DOHH2 (cell line): Measurements from ENCODE around the gene SVOPL.

ENCODE experiments used
- H3F3A ChIP-seq: fragments of 200-600 bp; sonication (generic), shearing (Covaris generic); 2 replicates; pipeline ENCODE4 v1.6.0; 2016; ENCODE audit warnings: antibody characterized with exemption, mild to moderate bottlenecking; ENCODE audit not compliant: control insufficient read depth, insufficient read depth
- H3K27ac ChIP-seq: fragments of 200-600 bp; sonication (generic); 2 replicates; pipeline ENCODE4 v1.5.1; 2014; ENCODE audit warnings: low read depth, mild to moderate bottlenecking, low read length, moderate library complexity
- H3K27me3 ChIP-seq: fragments of 200-600 bp; sonication (generic); 2 replicates; pipeline ENCODE4 v1.6.1; 2014; ENCODE audit warnings: mild to moderate bottlenecking, low read length, mixed read lengths; ENCODE audit not compliant: control insufficient read depth
- H3K36me3 ChIP-seq: fragments of 200-600 bp; sonication (generic); 2 replicates; pipeline ENCODE4 v1.6.1; 2014; ENCODE audit warnings: mild to moderate bottlenecking, low read length, moderate library complexity, mixed read lengths; ENCODE audit not compliant: control insufficient read depth
- H3K4me1 ChIP-seq: fragments of 200-600 bp; sonication (generic); 2 replicates; pipeline ENCODE4 v1.6.1; 2014; ENCODE audit warnings: mild to moderate bottlenecking, low read length, mixed read lengths; ENCODE audit not compliant: control insufficient read depth
- H3K4me2 ChIP-seq: fragments of 200-600 bp; sonication (generic); 2 replicates; pipeline ENCODE4 v1.6.0; 2014; ENCODE audit warnings: mild to moderate bottlenecking, low read length, moderate library complexity
- H3K4me3 ChIP-seq: fragments of 200-600 bp; sonication (generic); 2 replicates; pipeline ENCODE4 v1.5.1; 2014; ENCODE audit warnings: mild to moderate bottlenecking, low read length, mixed read lengths
- H3K79me2 ChIP-seq: fragments of 200-600 bp; sonication (generic); 2 replicates; pipeline ENCODE4 v1.6.1; 2014; ENCODE audit warnings: mild to moderate bottlenecking, low read length, mixed read lengths; ENCODE audit not compliant: control insufficient read depth
- H3K9me2 ChIP-seq: fragments of 200-600 bp; sonication (generic); replicated peaks from 2 replicates; pipeline ENCODE4 v1.6.1; 2014; ENCODE audit warnings: mild to moderate bottlenecking, low read length, mixed read lengths; ENCODE audit not compliant: control insufficient read depth
- H3K9me3 ChIP-seq: fragments of 200-600 bp; sonication (generic); 2 replicates; pipeline ENCODE4 v1.6.1; 2014; ENCODE audit warnings: antibody characterized with exemption, low read length, mixed read lengths; ENCODE audit not compliant: control insufficient read depth, insufficient read depth
- H4K20me1 ChIP-seq: fragments of 200-600 bp; sonication (generic); 2 replicates; pipeline ENCODE4 v1.6.0; 2014; ENCODE audit warnings: low read depth, mild to moderate bottlenecking, antibody characterized with exemption, low read length, moderate library complexity; ENCODE audit not compliant: control insufficient read depth, insufficient read depth
- EZH2phosphoT487 ChIP-seq: fragments of 200-600 bp; sonication (generic); IDR thresholded peaks from 2 replicates; pipeline ENCODE4 v1.6.1; 2017; ENCODE audit warnings: borderline replicate concordance, mild to moderate bottlenecking, antibody characterized with exemption, low read length, moderate library complexity, mixed read lengths
- TF ChIP-seq, protein P1 (sequence below): fragments of 200-600 bp; sonication (generic); IDR thresholded peaks from one replicate; pipeline ENCODE4 v1.5.1; 2014; ENCODE audit warnings: antibody characterized with exemption, mild to moderate bottlenecking, low read depth, low read length; ENCODE audit not compliant: poor library complexity, severe bottlenecking

SVOPL gene

DNA sequence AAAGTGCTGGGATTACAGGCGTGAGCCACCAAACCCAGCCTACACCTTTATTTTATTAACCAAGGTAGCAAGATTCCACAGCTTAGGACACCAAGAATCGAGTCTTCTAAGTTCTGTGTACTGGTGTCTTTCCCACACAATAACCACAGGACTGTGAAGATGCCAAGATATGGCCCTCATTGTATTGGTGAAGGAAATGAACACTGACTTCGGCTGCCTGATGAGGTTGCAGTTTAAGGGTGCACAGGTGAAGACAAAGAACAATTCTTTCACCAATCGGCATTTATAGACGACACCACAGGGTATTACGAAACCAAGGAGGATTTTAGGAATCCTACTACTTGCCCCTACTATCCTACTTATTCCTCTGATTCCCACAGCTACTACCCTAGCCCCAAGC lies 47.5 kb upstream of the SVOPL start:
- Histone ChIP-seq H3K27ac (no peak overlapping the region), H3K79me2 (no peaks in the 10 kb centered on the region), H3K9me2 (no peaks in the 10 kb centered on the region), H3F3A (no peaks in the 10 kb centered on the region), H4K20me1 (no peaks in the 10 kb centered on the region), H3K4me1 (no peaks in the 10 kb centered on the region), H3K36me3 (no peaks in the 10 kb centered on the region), H3K4me3 (no peak overlapping the region), H3K9me3 (no peaks in the 10 kb centered on the region), H3K4me2 (no peak overlapping the region), H3K27me3 (no peaks in the 10 kb centered on the region)
- TF ChIP-seq, protein P1, sequence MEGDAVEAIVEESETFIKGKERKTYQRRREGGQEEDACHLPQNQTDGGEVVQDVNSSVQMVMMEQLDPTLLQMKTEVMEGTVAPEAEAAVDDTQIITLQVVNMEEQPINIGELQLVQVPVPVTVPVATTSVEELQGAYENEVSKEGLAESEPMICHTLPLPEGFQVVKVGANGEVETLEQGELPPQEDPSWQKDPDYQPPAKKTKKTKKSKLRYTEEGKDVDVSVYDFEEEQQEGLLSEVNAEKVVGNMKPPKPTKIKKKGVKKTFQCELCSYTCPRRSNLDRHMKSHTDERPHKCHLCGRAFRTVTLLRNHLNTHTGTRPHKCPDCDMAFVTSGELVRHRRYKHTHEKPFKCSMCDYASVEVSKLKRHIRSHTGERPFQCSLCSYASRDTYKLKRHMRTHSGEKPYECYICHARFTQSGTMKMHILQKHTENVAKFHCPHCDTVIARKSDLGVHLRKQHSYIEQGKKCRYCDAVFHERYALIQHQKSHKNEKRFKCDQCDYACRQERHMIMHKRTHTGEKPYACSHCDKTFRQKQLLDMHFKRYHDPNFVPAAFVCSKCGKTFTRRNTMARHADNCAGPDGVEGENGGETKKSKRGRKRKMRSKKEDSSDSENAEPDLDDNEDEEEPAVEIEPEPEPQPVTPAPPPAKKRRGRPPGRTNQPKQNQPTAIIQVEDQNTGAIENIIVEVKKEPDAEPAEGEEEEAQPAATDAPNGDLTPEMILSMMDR = no peak
- no peak for TF ChIP-seq EZH2phosphoT487

DNA sequence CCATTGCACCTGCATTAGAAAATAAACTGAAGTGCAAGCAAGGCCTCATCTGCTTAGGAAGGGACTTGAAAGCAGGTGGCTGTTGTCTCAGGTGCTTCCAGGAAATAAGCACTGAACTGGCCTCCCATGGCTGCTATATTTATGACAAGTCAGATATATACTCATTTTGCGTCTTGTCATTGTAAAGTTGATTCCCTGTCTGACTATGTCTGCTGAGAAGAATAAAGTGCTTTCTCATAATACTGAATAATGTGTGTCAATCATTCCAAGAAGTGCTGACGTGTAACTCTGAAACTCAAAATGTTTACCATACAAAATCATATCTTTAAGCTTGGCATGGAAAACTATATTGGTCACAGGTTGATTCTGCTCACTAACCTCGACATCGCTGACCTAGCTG lies 44.9 kb upstream of the SVOPL start:
- no peaks in the 10 kb centered on the region for H3K79me2 ChIP-seq
- TF ChIP-seq, protein P1 = no peak
- TF ChIP-seq EZH2phosphoT487 = no peak
- no peaks in the 10 kb centered on the region for H3K9me2 ChIP-seq
- no peaks in the 10 kb centered on the region for H4K20me1 ChIP-seq
- H3K4me1 ChIP-seq = no peaks in the 10 kb centered on the region
- no peak overlapping the region for H3K4me2 ChIP-seq
- H3K27me3 ChIP-seq = no peaks in the 10 kb centered on the region
- no peaks in the 10 kb centered on the region for H3K9me3 ChIP-seq
- no peaks in the 10 kb centered on the region for H3K36me3 ChIP-seq
- no peaks in the 10 kb centered on the region for H3F3A ChIP-seq
- no peak overlapping the region for H3K27ac ChIP-seq
- H3K4me3 ChIP-seq = no peak overlapping the region

DNA sequence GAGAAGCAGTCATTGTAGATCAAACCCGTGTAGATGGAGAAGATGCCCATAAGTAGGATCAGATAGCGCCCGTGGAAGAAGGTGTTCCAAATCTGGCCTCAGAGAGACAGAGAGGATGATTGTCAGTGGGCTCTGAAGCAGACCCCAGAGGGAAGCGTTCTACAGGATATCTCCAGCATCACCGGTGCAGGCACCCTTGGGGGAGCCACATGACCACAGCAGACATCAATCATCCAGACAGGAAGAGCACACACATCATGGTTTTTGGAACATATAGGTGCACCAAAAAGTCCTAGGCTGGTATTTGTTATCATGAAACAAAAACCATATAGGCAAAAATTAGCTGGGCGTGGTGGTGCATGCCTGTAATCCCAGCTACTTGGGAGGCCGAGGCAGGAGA lies 44.0 kb upstream of the SVOPL start:
- H3K9me3 ChIP-seq = no peaks in the 10 kb centered on the region
- no peak overlapping the region for H3K27ac ChIP-seq
- no peaks in the 10 kb centered on the region for H3K27me3 ChIP-seq
- H3K79me2 ChIP-seq = no peaks in the 10 kb centered on the region
- H3F3A ChIP-seq = no peaks in the 10 kb centered on the region
- H4K20me1 ChIP-seq = no peaks in the 10 kb centered on the region
- no peak overlapping the region for H3K4me3 ChIP-seq
- TF ChIP-seq, protein P1 = no peak
- no peak for TF ChIP-seq EZH2phosphoT487
- no peaks in the 10 kb centered on the region for H3K9me2 ChIP-seq
- no peaks in the 10 kb centered on the region for H3K4me1 ChIP-seq
- no peaks in the 10 kb centered on the region for H3K36me3 ChIP-seq
- H3K4me2 ChIP-seq = no peak overlapping the region

DNA sequence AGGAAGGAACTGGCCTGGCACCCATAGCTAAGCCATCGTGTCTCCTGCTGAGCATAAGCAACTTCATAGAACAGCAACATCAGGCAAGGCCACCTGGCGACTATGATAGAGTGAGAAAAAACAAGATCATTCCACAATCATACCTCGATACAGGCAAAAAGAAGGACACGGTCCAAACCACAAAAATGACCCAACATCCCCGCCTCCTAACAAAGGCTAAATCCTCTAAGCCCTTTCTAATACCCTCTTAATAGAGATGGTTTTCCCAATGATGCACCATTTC lies 40.2 kb upstream of the SVOPL start:
- H4K20me1 ChIP-seq = no peaks in the 10 kb centered on the region
- H3K4me1 ChIP-seq = no peaks in the 10 kb centered on the region
- no peaks in the 10 kb centered on the region for H3K9me2 ChIP-seq
- no peak overlapping the region for H3K27ac ChIP-seq
- H3F3A ChIP-seq = no peaks in the 10 kb centered on the region
- H3K36me3 ChIP-seq = no peaks in the 10 kb centered on the region
- H3K4me3 ChIP-seq = no peak overlapping the region
- H3K79me2 ChIP-seq = no peaks in the 10 kb centered on the region
- no peaks in the 10 kb centered on the region for H3K9me3 ChIP-seq
- no peak overlapping the region for H3K4me2 ChIP-seq
- H3K27me3 ChIP-seq = no peaks in the 10 kb centered on the region
- no peak for TF ChIP-seq EZH2phosphoT487
